ENCODE data around the gene SLC9A8.

GRCh38 chr20:49871391-49871948, 58.8 kb downstream of the SLC9A8 start:
- TF ChIP-seq CTCF (IDR thresholded peaks at IDR 0.05 in 4 of 5, conservative IDR thresholded peaks at IDR 0.05 in 1 of 5): no peak
- TF ChIP-seq POLR2A (IDR thresholded peaks at IDR 0.05): no peak

Data from gastrocnemius medialis (tissue), 4 donors.